ENCODE measurements around the gene RSPH9.

Gene RSPH9, protein sequence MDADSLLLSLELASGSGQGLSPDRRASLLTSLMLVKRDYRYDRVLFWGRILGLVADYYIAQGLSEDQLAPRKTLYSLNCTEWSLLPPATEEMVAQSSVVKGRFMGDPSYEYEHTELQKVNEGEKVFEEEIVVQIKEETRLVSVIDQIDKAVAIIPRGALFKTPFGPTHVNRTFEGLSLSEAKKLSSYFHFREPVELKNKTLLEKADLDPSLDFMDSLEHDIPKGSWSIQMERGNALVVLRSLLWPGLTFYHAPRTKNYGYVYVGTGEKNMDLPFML

DNA sequence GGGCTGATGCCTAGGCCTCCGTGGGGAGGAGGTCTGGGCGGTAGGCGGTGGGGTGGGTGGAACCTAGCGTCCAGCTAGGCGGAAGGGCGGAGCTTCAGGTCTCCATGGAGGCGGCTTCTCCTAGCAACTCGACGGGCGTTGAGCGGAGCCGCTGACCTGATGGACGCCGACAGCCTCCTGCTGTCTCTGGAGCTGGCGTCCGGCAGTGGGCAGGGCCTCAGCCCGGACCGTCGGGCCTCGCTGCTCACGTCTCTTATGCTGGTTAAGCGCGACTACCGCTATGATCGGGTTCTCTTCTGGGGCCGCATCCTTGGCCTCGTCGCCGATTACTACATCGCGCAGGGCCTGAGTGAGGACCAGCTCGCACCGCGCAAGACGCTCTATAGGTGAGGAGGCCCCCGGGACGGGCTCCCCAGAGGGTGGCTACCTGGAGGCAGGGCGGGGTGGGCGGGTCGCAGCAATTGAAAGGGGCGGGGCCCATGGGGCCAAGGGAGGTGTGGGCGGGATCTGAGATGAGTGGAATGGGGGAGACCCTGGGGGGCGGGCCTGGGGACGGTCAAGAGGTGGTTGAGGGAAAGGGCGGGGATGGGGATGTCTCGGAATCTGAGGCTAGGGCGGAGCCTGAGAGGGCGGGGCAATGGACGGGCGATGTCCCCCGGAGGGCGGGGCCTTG lies at the start of gene RSPH9:
TSS of gene RSPH9 (plus strand) at position 97 of the 673 bp plus-strand sequence. CDS start at position 160, 63 bp downstream.
- no peak for DNase-seq

DNA sequence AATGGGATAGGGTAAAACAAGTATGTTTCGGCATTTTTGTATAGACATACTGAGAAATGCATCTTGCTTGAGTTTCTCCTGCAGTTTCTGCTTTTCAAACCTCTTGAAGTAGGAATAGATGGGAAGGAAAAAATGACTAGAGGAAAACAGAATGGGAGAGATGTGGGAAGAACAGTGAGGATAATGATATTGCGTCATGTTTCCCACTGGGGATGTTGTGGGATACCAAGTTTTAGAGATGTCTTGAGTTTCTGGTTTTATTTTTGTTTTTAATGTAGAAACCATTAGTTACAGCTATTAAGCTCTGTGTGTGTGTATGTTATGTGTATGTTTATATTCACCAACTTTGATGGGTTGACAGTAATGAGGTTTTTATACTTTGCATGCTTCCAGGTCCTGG lies 44.2 kb upstream of the RSPH9 start:
- DNase-seq = no peak

DNA sequence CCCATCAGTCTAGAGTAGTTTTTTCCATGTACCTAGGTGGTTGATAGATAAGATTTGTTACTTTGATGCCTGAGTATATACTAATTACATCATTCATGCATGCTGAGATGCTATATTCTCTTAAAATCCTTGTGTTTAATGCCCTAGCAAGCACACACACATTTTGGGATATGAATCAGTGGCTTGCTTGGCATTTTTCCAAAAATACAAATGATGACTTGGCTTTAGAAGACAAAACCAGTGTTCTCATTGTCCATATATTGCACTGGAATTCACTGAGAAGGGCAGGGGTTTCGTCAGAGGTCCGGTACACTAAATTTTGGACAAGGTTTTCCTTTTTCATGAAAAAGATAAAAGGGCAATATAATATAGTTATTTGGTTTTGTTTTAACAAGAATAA lies 40.7 kb upstream of the RSPH9 start:
- no peak for DNase-seq

DNA sequence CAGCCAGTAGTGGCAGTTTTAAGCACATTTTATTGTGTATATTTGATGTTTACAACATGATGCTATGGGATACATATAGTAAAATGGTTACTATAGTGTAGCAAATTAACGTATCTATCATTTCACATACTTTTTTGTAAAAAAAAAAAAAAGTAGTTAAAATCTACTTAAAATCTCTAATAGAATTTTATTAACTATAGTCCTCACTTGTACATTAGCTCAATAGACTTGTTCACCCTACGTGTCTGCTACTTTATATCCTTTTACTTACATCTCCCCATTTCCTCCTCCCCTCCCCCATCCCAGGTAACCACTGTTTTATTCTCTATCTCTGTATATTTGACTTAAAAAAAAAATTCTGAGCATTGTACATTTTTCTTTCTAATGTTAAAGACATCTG lies 38.8 kb upstream of the RSPH9 start:
- DNase-seq = no peak

DNA sequence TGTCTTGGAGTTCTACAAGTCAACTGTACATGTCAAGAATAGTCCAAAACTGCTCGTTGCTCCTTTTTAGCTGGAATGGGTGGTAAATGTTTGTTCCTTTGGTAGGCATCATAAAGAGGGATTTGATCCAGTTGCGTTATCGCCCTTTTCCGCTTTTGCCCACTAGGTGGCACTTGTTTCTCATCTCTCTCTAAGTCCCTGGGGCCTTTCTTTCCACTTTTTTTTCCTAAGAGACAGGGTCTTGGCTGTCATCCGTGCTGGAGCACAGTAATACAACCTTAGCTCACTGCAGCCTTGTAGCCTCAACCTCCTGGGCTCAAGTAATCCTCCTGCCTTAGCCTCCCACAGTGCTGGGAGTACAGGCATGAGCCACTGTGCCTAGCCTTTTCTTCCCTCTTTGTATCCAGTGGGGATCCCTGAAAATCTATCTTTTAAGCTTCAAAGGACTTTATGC lies 36.5 kb upstream of the RSPH9 start:
- peak; percentile 74 for DNase-seq

DNA sequence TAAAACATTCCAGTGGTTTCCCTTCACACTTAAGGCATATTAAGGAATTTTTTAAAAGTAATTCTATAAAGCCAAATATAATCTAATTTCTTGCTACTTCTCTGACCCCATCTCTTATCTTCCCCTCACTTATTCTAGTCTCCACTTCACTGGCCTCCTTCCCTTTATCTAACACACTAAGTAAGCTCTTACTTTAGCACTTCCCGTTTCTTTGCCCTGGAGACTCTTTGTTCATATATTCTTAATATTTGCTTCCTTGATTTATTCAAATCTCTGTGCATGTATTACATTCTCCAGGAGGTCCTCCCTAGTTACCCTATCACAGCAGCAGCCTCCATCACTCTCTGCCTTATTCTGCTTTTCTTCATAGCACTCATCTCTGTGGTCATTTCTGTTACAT lies 36.0 kb upstream of the RSPH9 start:
- no peak for DNase-seq

DNA sequence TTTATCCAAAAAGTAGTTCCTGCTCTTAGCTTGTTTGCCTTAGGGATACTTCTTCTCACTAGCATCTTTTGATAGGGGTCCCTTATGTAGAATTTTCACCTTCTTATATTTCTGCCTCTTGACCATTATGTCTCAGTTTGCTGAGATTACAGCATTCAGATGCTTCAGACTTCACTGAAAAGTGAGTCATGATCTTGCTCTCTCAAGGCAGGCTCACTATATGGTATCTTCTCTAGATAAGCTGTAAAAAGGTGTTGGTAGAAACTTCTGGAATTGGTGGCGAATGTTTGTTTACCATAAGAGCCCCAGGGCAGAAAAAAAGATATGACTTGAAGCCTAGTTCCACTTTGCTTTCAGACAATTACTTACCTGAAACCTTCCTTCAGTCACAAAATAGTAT lies 35.4 kb upstream of the RSPH9 start:
- DNase-seq = no peak

DNA sequence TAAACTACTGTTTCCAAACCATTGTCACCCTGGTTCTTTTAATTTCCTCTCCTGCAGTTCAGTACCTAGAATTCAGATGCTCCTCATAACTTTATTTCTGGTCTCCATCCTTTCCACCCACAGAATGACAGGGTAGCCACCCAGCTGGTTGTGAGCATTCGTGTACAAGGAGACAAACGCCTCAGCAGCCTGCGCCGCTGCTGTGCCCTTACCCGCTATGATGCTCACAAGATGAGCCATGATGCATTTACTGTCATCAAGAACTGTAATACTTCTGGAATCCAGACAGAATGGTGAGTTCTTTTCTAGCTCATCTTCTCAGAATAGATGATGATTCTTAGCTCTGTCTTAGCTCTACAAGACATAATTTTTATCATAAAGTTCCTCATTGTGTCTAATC lies 34.4 kb upstream of the RSPH9 start:
- no peak for DNase-seq

DNA sequence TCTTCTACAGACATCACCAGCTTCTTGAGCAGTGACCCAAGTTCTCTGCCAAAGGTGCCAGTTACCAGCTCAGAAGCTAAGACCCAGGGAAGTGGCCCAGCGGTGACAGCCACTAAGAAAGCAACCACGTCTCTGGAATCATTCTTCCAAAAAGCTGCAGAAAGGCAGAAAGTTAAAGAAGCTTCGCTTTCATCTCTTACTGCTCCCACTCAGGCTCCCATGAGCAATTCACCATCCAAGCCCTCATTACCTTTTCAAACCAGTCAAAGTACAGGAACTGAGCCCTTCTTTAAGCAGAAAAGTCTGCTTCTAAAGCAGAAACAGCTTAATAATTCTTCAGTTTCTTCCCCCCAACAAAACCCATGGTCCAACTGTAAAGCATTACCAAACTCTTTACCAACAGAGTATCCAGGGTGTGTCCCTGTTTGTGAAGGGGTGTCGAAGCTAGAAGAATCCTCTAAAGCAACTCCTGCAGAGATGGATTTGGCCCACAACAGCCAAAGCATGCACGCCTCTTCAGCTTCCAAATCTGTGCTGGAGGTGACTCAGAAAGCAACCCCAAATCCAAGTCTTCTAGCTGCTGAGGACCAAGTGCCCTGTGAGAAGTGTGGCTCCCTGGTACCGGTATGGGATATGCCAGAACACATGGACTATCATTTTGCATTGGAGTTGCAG lies 31.0 kb upstream of the RSPH9 start:
- no peak for DNase-seq

DNA sequence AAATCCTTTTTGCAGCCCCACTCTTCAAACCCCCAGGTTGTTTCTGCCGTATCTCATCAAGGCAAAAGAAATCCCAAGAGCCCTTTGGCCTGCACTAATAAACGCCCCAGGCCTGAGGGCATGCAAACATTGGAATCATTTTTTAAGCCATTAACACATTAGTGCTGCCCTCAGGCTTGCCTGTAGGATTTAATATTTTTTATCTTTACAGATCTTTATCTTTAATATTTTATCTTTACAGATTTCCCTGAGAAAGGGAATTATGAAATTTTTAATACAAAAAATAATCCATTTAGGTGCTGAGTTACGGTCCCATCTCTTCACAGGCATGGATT lies 30.5 kb upstream of the RSPH9 start:
- DNase-seq = no peak

DNA sequence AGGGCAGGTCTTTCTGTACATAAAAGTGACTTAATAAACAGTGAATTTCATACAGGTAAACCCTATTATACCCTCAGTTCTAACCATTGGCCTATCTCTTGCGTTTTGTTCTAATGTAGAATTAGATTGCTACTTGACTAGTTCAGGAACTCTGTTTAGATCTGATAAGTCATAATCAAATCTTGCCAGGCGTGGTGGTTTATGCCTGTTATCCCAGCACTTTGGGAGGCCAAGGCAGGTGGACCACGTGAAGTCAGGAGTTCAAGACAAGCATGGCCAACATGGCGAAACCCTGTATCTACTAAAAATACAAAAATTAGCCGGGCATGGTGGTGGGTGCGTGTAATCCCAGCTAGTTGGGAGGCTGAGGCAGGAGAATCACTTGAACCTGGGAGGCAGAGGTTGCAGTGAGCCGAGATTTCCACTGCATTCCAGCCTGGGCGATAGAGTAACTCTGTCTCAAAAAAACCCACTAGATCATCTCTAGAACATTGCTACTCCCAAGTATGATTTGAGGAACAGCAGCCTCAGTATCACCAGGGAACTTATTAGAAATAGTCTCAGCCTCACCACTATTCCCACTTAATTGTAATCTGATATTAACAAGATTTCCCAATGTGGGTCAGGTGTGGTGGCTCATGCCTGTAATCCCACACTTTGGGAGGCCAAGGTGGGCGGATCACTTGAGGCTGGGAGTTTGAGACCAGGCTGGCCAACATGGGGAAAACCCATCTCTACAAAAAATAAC lies 27.9 kb upstream of the RSPH9 start:
- no peak for DNase-seq

DNA sequence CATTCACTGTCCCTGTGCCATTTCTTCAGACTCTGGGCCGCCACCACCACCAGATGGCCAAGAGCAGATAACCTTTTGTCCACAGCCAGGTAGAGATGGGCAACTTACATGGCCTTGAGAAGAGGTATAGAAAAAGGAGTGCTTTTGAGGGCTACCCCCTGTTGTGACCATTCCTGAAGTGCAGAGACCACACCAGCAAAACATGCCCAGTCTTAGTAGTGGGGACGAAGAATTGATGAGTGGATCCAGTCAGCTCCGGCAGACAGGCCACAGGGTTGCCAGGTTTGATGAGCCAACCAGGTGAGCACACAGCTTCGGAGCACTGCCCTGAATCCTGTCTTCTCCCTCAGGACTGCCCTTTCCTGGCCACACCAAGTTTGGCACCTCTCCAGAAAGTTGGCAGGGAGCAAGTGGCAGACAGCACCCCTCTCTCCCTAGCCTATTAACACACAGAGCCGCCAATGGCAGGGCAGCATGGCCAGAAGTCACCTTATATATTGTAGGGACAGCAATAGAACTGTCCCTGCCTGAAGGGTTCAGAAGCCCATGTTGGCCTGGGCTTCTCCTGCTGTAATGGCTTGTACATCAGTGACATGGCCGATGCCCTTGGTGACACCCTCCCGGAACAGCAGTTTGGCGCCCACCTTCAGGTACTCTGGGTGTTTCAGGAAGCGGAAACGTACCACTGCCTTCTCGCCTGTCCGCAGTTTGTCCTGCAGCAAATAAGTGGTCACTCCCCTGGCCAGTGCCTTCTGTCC lies 23.6 kb upstream of the RSPH9 start:
- DNase-seq = no peak

DNA sequence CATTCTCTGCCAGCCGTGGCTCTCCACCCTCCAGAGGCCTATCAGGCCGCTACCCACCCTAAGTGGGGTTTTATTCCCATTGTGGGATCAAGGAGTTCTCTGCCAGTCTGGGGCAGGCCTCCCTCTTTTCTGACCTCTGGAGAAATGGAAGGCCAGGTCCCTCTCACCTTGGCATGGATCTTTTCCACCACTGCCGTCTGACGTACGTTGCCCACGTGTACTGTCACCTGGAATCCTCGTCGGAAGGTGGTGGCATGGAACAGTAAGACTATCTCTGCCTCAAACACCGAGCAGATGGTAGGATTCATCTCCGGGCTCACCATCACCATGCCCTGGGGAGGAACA lies 23.0 kb upstream of the RSPH9 start:
- no peak for DNase-seq

DNA sequence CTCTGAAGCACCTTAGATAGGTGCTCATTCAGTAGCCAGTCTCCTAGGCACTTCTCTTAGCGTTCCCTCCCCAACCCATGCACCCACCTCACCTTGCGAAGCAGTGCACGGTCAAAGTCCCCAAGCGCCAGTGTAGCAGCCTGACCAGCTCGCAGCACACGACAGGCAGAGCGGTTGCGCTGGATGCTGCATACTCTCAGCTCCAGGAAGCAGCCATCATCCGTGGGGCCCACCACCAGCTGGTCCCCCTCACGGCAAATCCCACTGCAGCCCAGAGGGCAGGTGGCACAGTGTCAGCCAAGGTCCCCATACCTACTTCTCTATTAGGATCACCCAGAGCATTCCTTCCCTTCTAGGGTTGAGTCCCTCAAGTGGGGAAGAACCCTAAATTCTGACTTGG lies 22.3 kb upstream of the RSPH9 start:
- no peak for DNase-seq

DNA sequence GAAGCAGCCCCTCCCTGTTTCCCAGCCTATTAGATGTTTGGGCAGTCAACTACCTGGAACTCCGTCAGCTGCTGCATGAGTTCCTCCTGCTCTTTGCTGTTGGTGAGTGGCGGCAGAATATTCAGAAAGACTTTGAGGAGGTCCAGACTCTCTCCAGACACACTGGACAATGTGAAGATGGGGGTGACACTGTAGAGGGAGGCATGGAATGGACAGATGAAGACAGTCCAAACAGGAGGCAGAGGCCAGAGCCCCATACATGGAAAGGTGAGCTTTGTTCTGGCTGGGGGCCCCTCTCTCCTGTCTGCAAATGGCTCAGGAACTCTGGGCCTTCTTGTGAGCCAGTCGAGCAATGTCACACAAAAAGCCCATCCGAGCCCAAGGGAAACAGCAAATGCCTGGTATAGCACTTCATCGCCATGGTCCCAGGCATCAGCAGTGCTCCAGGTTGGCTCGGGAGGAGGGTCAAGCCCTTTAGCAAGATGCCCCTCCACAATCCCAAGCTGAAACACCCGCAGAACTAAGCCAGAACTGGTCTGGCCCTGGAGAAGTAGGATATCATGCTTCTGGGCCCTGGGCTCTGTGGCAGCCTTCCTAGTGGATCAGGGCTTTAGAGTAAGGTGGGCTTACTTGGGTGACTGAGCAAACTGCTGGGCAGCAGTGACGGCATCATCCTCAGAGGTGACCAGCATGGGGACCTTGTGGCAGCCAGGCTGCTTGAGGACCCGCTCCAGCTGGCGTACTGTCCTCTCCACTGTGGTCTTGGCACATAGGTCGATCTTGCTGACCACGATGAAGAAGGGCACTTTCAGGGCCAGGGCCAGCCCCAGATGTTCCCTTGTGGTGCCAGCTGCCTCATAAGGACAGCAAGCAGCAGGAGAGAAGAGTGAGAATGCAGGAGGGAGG lies 20.7 kb upstream of the RSPH9 start:
- DNase-seq = no peak

DNA sequence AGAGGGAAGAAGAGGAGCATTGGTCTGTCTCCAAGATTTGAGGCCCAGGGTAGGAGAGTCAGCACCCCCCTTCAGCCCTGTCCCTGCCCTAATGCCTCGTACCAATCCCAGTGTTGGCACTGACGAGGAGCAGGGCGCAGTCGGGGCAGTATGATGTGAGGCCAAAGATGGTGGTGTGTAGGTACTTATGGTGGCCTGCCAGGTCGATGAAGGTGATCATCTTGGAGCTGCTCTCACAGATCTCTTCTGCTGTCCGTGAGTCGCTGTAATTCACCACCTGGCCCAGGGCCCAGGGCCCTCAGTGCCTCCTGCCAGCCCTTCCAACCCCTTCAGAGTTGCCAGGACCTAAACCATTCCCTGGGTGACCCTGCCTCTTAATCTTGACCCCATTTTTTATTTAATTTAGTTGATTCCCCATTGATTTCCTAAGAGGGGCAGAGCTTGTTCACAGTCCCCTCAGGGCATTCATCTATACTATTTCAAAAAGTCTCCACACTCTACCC lies 20.0 kb upstream of the RSPH9 start:
- DNase-seq = no peak

DNA sequence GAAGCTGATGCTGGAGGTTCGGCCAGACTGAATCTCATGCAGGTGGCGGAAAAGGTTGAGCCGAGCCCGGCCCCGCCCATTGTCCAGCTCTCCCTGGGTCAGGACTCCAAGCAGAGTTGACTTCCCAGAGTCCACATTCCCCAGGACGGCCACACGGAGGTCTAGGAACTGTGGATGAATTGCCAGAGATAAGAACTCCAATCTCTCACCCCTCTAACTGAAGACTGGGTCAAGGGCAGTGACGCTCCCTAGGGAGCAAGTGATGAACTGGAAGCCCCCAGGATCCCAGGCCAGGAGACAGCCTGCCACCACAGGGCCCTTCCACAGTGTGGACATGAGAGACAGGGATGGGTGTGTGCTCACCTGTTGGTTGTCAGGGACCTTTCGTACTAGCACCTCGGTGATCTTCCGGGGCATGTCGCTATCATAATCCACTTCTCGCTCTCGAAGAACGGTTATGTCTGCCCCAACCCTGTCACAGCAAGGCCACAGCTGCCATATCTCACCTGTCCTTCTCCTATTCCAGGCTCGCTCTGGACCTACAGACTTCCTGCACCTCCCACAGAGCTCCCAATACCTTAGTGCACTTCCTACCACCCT lies 19.3 kb upstream of the RSPH9 start:
- no peak for DNase-seq

DNA sequence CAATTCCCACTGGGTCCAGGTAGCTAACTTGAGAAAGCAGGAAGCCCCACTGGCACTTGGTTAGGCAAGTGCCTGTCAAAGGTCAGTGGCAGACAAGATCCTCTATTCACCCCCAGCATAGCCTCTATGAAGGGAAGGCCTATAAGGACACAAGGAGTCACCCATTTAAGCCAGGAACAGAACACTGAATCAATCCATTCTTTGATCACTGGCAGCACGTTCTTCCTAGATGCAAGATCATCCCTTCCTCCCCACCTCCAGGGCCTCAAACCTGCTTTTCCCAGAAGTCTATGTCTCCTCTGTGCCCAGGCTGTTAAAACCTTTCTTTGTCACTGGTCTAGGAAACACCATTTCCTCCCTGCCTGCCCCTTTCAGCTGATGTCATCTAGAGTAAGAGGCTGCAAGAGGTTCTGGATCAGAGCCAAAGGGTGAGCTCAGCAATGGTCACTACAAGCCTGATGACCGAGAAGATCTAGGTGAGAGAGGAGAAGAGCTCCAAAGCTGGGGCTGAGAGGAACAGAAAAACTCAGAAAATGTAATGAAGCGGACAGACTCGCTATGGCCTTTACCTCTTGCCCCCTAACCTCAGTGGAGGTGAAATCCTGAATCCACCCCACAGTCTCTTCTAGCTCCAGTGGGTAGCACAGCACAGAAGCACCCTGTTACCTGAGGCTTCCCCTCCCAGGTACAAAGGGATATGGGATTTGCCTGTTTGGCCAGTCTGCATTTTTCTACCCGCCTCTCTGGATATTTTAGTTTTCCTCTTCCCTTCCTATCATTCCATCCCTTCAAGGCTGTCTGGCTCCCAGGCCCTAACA lies 17.6 kb upstream of the RSPH9 start:
- DNase-seq = peak; percentile 12

DNA sequence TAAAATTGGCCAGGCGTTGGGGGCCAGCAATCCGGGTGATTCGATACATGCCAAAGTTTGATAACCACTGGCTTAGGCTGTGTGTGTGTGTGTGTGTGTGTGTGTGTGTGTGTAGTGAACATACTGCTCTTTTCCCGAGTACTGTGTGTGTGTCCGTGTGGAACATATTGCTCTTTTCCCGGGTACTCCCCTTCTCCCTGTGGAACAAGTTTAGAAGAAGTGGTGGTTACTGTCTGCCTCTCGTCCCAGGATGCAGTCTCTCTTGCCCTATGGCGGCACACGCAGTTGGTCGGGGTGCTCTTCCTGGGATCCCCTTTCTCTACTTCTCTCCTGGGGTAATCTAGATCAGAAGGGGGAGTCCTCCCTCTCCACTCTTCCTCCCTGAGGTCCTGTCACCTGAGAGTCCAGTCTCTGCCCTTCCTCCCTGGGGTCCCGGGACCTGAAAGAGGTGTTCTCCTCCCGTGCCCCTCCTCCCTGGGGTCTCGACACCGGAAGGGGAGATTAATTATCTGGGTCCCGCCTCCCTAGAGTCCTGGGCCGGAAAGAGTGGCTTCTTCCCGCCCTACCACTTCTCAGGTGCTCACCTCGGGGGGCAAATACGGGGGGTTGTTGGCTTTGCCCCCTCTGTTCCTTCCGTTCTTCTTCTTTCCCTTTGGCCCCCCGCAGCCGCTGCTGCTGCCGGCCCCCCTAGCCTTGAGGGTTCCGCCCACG lies 16.3 kb upstream of the RSPH9 start:
- DNase-seq = peak; percentile 44

DNA sequence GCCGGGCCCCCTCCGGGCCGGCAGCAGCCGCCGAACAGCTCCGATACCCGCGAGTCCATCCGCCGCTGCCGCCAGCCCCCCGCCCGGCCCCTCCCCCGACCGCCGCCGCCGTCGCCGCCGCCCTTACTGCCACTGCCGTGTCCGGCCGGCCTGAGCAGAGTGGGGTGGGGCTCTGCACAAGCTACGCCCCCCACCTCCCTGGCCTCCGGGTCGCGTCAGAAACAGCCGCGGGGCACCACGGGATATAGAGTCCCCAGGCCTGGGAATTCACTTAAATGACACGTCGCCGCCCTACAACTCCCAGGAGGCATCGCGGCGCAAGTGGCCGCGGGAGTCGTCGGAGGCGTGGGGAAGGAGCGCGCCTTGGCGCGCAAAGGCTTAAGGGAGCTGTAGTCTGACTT lies 15.7 kb upstream of the RSPH9 start, which contains the start of gene GTPBP2:
TSS of gene GTPBP2 (minus strand) at position 161 of the 401 bp plus-strand sequence. CDS start at position 59, 102 bp downstream.
- peak; percentile 99 for DNase-seq
